K562 (cell line): Measurements from ENCODE around the gene PDE4DIP.
"Not testable (repeated sequence)": the region's sequence is repeated elsewhere in the genome, so short reads cannot be mapped to it uniquely, and the experiment has no call there.

Experiments
- BACH1 ChIP-seq: fragments of 200-800 bp; sonication (Bioruptor generic); IDR thresholded peaks from 2 replicates; pipeline ENCODE4 v1.6.1; 2016; ENCODE audit warnings: missing genetic modification characterization, missing compliant biosample characterization
- CHD4 ChIP-seq: fragments of 200-600 bp; sonication (generic); IDR thresholded peaks from 3 replicates; pipeline ENCODE4 v1.6.1; 2012; ENCODE audit warnings: low read depth, mild to moderate bottlenecking, mixed read lengths, low read length, inconsistent platforms; ENCODE audit not compliant: insufficient read depth, insufficient replicate concordance, poor library complexity, severe bottlenecking
- EGR1 ChIP-seq: fragments of 450-650 bp; conservative IDR thresholded peaks from 2 replicates; pipeline ENCODE4 v1.6.1; 2017; ENCODE audit warnings: mild to moderate bottlenecking
- EP300 ChIP-seq: IDR thresholded peaks from 2 replicates; pipeline ENCODE4 v1.6.1; 2012; ENCODE audit warnings: low read length, improper control_type of control experiment
- HDAC2 ChIP-seq: fragments of 450-650 bp; IDR thresholded peaks from 2 replicates; pipeline ENCODE4 v1.6.1; 2016; ENCODE audit warnings: mild to moderate bottlenecking
- MAX ChIP-seq: sonication (generic); formaldehyde crosslinking; IDR thresholded peaks from 2 replicates; pipeline ENCODE4 v1.9.0; 2022; ENCODE audit warnings: mild to moderate bottlenecking, missing genetic modification reagents
- SMARCA5 ChIP-seq: fragments of 450-650 bp; IDR thresholded peaks from 2 replicates; pipeline ENCODE4 v1.6.1; 2016
- SRSF1 ChIP-seq: fragments of 200-400 bp; formaldehyde crosslinking; IDR thresholded peaks from 2 replicates; pipeline ENCODE4 v1.6.1; 2017; ENCODE audit warnings: mild to moderate bottlenecking, low read depth, low read length, moderate library complexity
- TFAP4 ChIP-seq: sonication (generic); formaldehyde crosslinking; IDR thresholded peaks from 2 replicates; pipeline ENCODE4 v1.8.0; 2022; ENCODE audit warnings: missing genetic modification reagents, mild to moderate bottlenecking, moderate library complexity, borderline replicate concordance
- ZNF76 ChIP-seq: fragments of 250-450 bp; sonication (Bioruptor Pico); IDR thresholded peaks from 2 replicates; pipeline ENCODE4 v1.4.0; 2020; ENCODE audit warnings: mild to moderate bottlenecking, moderate library complexity, borderline replicate concordance
- TF ChIP-seq, protein P1 (sequence below), 2 experiments: fragments of 450-650 bp; formaldehyde crosslinking in 1 of 2; IDR thresholded peaks; 2 replicates each; pipeline versions ENCODE4 v1.4.0 to v1.6.1; 2014 to 2020; ENCODE audit warnings: mild to moderate bottlenecking in 2 of 2, borderline replicate concordance in 1 of 2, low read depth in 1 of 2
- TF ChIP-seq, protein P2 (sequence below), 3 experiments: IDR thresholded peaks in 2 of 3; conservative IDR thresholded peaks in 1 of 3; 2 replicates each; pipeline ENCODE4 v1.5.1; 2011 to 2012; ENCODE audit warnings: low read length in 3 of 3, mild to moderate bottlenecking in 3 of 3, control low read depth in 2 of 3, improper control_type of control experiment in 1 of 3, inconsistent platforms in 1 of 3, low read depth in 1 of 3, mixed read lengths in 1 of 3, moderate library complexity in 1 of 3; ENCODE audit not compliant: insufficient read depth in 2 of 3
- TF ChIP-seq, protein P3 (sequence below): sonication (generic); formaldehyde crosslinking; IDR thresholded peaks from 2 replicates; pipeline ENCODE4 v1.5.0; 2020; ENCODE audit warnings: missing genetic modification reagents
- TF ChIP-seq, protein P4 (sequence below): fragments of 200-800 bp; sonication (Bioruptor generic); IDR thresholded peaks from 2 replicates; pipeline ENCODE4 v1.6.1; 2016; ENCODE audit warnings: missing genetic modification characterization, missing compliant biosample characterization

DNA sequence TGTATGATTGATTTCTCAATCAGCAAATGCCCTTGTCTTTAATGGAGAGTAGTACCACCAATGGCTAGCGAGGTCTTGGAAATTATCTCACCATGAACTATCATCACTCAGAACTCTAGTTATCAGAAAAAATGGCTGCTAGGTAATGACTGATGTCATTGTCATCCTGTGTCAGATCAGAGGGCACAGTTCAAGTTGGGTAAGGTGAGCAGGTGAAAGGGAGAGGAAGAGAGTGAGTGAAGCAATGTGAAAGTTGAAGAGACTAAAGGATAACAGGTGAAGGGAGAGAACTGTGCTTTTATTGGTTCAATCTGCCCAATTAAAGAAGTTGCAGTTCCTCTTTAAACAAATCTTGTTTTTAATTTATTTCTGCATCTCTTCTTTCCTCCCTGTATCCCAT, 76.8 kb downstream of the PDE4DIP start:
- TF ChIP-seq, protein P1, sequence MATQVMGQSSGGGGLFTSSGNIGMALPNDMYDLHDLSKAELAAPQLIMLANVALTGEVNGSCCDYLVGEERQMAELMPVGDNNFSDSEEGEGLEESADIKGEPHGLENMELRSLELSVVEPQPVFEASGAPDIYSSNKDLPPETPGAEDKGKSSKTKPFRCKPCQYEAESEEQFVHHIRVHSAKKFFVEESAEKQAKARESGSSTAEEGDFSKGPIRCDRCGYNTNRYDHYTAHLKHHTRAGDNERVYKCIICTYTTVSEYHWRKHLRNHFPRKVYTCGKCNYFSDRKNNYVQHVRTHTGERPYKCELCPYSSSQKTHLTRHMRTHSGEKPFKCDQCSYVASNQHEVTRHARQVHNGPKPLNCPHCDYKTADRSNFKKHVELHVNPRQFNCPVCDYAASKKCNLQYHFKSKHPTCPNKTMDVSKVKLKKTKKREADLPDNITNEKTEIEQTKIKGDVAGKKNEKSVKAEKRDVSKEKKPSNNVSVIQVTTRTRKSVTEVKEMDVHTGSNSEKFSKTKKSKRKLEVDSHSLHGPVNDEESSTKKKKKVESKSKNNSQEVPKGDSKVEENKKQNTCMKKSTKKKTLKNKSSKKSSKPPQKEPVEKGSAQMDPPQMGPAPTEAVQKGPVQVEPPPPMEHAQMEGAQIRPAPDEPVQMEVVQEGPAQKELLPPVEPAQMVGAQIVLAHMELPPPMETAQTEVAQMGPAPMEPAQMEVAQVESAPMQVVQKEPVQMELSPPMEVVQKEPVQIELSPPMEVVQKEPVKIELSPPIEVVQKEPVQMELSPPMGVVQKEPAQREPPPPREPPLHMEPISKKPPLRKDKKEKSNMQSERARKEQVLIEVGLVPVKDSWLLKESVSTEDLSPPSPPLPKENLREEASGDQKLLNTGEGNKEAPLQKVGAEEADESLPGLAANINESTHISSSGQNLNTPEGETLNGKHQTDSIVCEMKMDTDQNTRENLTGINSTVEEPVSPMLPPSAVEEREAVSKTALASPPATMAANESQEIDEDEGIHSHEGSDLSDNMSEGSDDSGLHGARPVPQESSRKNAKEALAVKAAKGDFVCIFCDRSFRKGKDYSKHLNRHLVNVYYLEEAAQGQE (IDR thresholded peaks at IDR 0.05; ENCODE audit: borderline replicate concordance) = not testable (repeated sequence)
- TF ChIP-seq, protein P1 (CRISPR knock-in tag; IDR thresholded peaks at IDR 0.05; ENCODE audit: low read depth) = not testable (repeated sequence)
- not testable (repeated sequence) for TF ChIP-seq TFAP4 (CRISPR knock-in tag); EP300; BACH1; MAX (CRISPR knock-in tag); HDAC2; CHD4; EGR1; ZNF76 (CRISPR knock-in tag); SRSF1; SMARCA5
- TF ChIP-seq, protein P2, sequence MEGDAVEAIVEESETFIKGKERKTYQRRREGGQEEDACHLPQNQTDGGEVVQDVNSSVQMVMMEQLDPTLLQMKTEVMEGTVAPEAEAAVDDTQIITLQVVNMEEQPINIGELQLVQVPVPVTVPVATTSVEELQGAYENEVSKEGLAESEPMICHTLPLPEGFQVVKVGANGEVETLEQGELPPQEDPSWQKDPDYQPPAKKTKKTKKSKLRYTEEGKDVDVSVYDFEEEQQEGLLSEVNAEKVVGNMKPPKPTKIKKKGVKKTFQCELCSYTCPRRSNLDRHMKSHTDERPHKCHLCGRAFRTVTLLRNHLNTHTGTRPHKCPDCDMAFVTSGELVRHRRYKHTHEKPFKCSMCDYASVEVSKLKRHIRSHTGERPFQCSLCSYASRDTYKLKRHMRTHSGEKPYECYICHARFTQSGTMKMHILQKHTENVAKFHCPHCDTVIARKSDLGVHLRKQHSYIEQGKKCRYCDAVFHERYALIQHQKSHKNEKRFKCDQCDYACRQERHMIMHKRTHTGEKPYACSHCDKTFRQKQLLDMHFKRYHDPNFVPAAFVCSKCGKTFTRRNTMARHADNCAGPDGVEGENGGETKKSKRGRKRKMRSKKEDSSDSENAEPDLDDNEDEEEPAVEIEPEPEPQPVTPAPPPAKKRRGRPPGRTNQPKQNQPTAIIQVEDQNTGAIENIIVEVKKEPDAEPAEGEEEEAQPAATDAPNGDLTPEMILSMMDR (IDR thresholded peaks at IDR 0.05 in 2 of 3, conservative IDR thresholded peaks at IDR 0.05 in 1 of 3; ENCODE audit: insufficient read depth in 2 of 3, low read depth in 1 of 3, low read length in 3 of 3) = not testable (repeated sequence)
- TF ChIP-seq, protein P3, sequence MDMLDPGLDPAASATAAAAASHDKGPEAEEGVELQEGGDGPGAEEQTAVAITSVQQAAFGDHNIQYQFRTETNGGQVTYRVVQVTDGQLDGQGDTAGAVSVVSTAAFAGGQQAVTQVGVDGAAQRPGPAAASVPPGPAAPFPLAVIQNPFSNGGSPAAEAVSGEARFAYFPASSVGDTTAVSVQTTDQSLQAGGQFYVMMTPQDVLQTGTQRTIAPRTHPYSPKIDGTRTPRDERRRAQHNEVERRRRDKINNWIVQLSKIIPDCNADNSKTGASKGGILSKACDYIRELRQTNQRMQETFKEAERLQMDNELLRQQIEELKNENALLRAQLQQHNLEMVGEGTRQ (CRISPR knock-in tag) = not testable (repeated sequence)
- TF ChIP-seq, protein P4, sequence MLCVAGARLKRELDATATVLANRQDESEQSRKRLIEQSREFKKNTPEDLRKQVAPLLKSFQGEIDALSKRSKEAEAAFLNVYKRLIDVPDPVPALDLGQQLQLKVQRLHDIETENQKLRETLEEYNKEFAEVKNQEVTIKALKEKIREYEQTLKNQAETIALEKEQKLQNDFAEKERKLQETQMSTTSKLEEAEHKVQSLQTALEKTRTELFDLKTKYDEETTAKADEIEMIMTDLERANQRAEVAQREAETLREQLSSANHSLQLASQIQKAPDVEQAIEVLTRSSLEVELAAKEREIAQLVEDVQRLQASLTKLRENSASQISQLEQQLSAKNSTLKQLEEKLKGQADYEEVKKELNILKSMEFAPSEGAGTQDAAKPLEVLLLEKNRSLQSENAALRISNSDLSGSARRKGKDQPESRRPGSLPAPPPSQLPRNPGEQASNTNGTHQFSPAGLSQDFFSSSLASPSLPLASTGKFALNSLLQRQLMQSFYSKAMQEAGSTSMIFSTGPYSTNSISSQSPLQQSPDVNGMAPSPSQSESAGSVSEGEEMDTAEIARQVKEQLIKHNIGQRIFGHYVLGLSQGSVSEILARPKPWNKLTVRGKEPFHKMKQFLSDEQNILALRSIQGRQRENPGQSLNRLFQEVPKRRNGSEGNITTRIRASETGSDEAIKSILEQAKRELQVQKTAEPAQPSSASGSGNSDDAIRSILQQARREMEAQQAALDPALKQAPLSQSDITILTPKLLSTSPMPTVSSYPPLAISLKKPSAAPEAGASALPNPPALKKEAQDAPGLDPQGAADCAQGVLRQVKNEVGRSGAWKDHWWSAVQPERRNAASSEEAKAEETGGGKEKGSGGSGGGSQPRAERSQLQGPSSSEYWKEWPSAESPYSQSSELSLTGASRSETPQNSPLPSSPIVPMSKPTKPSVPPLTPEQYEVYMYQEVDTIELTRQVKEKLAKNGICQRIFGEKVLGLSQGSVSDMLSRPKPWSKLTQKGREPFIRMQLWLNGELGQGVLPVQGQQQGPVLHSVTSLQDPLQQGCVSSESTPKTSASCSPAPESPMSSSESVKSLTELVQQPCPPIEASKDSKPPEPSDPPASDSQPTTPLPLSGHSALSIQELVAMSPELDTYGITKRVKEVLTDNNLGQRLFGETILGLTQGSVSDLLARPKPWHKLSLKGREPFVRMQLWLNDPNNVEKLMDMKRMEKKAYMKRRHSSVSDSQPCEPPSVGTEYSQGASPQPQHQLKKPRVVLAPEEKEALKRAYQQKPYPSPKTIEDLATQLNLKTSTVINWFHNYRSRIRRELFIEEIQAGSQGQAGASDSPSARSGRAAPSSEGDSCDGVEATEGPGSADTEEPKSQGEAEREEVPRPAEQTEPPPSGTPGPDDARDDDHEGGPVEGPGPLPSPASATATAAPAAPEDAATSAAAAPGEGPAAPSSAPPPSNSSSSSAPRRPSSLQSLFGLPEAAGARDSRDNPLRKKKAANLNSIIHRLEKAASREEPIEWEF = not testable (repeated sequence)
